Measurements from ENCODE around the gene CDH22.
A peak's percentile ranks its signal among the peaks of the same experiment; 100 is the strongest.

CDH22 gene, protein sequence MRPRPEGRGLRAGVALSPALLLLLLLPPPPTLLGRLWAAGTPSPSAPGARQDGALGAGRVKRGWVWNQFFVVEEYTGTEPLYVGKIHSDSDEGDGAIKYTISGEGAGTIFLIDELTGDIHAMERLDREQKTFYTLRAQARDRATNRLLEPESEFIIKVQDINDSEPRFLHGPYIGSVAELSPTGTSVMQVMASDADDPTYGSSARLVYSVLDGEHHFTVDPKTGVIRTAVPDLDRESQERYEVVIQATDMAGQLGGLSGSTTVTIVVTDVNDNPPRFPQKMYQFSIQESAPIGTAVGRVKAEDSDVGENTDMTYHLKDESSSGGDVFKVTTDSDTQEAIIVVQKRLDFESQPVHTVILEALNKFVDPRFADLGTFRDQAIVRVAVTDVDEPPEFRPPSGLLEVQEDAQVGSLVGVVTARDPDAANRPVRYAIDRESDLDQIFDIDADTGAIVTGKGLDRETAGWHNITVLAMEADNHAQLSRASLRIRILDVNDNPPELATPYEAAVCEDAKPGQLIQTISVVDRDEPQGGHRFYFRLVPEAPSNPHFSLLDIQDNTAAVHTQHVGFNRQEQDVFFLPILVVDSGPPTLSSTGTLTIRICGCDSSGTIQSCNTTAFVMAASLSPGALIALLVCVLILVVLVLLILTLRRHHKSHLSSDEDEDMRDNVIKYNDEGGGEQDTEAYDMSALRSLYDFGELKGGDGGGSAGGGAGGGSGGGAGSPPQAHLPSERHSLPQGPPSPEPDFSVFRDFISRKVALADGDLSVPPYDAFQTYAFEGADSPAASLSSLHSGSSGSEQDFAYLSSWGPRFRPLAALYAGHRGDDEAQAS

DNA sequence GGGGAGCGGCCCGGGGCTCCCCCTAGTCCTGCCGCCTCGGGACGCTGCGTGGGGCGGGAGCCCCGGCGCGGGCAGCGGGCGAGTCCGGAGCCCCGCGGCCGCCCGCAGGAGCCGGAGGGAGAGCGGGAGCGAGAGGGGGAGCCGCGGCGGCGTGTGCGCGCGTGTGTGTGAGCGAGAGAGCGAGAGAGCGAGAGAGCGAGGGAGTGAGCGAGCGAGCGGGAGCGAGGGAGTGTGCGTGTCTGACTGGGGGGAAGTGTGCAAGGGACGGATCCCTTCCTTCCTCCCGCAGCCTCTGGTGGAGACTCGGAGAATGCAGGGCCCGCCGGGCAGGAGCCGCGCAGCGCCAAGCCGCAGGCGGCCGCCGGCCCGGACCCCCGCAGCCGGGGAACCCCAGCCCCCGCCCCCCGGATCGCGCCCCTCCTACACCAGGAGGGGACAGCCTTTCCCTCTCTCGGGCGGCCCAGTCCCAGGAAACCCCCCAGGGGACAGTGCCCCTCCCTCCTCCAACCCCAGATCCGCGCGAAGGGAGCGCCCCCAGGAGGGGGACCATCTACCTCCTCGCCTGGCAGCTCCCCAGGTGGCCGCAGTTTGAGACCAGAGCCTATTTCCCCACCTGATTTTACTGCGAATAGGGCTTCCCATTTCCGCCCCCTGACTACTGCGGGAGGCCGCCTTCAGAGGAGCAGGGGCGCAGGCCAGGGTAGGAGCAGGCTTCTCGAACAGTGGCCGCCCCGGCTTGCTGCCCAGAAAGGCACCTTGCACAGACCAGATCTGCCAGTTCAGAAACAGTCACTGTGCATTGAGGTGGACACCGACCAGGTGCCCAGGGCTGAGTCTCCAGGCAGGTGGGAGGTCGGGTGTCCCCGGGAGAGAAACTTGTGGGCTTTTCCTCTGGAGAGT, at the start of gene CDH22:
TSS of gene CDH22 (minus strand) at position 241 of the 900 bp plus-strand sequence. CDS start 57,204 bp downstream, outside the sequence.
- DNase-seq: peak; percentile 48
- no peak for ATAC-seq

DNA sequence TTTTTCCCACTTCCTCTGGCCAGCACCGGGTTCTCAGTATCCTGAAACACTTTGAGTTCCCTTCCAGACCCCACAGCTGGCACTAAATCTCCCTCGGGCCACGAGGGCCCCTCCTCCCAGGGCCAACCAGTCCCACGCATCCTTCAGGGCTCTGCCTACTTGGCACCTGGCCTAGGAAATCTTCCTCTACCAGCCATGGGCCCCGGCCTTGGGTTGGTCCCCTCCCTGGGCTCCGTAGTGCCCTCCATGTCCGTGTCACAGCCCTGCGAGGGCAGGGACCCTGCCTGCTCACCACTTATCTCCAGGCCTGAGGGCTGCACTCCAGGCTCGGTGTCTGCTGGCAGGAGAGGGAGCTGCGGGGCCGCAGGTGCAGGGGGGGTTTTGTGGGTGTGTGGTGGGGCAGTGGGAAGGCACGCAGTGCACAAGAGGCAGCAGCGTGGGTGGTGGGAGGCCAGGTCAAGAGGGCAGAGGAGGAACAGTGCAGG, 48.8 kb upstream of the CDH22 start:
- no peak for ATAC-seq

DNA sequence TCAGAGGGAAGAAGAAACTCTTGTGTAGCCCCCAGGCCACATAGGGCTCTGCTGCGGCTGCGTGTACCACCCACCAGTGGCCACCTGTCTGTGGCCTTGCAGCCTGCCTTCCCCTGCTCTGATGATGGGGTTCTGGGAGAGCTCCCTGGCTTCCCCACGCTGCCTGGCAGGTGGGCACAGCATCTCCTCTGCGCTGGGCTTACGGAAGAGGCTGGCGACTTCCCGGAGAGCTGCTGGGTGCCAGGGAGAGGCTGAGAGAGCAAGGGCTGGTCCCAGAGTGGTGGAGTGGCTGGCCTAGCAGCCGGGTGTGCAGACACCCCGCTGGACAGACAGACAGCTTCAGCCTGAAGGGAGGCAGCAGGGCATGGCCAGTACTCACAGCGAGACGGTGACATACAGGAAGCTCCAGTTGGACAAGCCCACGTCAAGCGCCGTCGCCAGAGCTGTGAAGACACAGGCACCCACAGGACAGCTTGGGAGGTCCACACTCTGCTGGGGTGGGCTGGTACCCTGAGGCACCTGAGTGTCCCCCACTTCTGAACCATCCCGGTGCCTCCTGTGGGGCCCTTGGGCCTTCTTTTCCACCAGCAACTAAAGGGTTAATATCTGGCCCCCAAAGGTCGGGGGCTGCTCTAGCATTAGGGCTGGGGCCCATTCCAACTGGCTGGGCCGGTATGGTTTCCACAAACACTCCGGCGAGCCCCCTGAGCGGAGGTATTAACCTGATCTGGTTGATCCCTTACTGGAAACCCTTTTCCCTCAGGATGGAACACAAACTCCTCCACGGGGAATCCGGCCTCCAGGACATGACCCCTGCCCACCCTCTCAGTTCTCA, 48.1 kb upstream of the CDH22 start:
- ATAC-seq: no peak
- no peak for DNase-seq

More for the DNA sequence above, 48.8 kb upstream of the CDH22 start:
- peak; percentile 31 for DNase-seq

DNA sequence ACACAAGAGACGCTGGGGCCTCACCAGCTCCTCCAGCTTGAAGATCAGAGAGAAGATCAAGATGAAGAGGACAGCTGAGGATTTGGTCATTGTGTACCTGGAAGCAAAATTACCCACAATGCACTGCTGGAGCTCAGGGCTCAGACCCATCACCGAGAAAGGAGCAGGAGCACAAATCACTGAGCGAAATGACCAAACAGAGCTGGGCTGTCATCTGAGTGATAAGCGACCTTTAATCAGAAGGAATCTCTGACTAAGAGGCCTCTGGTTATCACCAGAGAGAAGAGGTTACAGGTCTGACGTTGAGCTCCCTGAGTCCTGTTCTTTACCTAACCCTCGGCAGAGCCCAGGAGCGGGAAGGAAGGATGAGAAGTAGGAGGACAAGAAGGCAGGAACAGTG, 47.5 kb upstream of the CDH22 start:
- peak; percentile 34 for ATAC-seq
- DNase-seq: no peak

DNA sequence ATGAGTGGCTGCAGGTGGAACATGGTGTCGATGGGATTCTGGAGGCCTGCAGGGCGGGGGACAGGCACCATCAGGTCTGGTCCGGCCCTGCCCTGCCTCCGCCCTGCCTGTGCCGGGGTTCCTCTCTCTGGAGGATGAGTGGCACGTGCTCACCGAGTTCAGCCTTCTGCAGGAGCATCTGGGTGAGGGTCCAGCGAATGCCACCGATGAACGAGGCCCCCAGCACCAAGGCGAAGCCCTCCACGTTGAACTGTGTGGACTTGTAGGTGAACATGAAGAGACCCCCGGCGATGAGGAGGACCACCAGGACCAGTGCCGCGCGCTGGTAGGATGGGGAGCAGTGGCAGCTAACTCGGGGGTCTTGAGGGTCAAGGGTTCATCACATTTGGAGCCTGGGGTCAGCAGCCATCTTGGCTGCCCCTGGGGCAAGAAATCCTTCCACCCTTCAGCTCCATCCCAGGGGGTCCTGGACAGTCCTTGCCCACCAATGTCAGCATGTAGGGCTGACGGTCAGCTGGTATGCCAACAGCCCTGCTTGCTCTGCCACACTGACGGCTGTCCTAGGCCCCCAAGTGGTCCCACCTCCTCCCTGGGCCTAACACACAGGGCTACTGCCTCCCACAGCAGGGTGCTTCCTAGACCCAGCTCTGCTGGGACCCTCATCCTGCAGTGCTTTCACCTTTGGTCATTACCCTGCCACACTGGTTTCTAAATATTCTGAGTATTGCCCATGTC, 46.8 kb upstream of the CDH22 start:
- no peak for ATAC-seq

DNA sequence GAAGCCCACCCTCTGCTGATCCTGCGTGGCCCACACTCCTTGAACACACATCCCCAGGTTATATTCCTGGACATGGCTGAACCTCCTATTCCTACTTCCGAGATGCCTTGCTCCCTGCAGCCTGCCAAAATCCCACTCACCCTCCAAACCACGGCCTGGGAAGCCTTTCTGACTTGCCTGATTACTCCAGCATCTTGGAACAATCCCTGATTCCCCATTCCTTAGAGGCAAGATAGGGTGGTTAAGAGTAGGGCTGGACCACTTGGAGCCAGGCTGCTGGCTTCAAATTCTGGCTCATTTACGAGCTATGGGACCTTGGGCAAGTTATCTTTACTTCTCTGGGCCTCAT, 45.9 kb upstream of the CDH22 start:
- DNase-seq (no peak), ATAC-seq (no peak)

More for the DNA sequence above, 46.8 kb upstream of the CDH22 start:
- DNase-seq: no peak

DNA sequence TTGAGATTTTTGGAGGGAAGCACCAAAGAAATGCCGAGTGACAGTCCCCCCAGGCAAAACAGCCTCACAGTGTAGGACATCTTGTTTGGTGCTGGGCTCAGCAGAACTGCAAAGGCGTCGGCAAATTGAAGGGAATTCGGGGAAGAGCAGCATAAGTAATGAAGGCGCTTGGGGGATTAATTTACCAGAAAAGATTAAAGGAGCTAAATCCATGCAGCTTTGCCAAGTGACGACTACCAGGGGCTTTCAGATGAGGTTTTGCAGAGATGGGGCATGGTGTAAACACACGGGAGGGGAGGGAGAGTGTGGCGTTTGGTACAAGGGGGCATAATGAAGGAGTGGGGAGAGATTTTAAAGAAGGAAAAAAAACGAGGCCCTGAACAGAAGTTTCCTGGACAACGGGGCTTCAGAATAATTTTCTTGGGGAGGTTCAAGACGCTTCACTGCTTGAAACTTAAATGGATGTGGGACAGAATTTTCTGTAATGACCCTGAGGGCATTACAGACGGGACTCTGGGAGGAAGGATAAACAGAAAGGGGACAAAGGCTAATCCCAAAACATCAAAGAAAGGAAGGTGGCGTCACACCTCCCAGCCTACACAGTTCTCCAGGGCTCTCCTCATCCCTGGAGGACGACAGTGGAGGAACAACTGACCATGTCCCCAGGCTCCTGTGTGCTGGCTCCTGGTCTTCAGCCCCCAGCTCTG, 45.4 kb upstream of the CDH22 start:
- no peak for DNase-seq
- no peak for ATAC-seq

DNA sequence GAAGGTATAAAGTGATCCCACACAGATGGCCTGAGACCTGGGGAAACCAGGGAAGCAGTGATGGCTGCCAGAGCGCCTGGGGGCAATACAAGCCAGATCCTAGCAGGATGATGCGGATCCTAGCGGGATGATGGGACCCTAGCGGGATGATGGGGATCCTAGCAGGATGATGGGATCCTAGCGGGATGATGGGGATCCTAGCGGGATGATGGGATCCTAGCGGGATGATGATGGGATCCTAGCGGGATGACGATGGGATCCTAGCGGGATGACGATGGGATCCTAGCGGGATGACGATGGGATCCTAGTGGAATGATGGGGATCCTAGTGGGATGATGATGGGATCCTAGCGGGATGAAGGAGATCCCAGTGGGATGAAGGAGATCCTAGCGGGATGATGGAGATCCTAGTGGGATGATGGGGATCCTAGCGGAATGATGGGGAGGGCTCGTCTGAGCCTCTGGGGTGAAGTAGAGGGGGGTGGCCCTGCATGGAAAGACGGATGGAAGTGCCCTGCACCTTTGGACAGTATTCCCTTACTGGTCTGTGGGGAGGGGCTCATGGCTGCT, 44.2 kb upstream of the CDH22 start:
- ATAC-seq (no peak), DNase-seq (no peak)

DNA sequence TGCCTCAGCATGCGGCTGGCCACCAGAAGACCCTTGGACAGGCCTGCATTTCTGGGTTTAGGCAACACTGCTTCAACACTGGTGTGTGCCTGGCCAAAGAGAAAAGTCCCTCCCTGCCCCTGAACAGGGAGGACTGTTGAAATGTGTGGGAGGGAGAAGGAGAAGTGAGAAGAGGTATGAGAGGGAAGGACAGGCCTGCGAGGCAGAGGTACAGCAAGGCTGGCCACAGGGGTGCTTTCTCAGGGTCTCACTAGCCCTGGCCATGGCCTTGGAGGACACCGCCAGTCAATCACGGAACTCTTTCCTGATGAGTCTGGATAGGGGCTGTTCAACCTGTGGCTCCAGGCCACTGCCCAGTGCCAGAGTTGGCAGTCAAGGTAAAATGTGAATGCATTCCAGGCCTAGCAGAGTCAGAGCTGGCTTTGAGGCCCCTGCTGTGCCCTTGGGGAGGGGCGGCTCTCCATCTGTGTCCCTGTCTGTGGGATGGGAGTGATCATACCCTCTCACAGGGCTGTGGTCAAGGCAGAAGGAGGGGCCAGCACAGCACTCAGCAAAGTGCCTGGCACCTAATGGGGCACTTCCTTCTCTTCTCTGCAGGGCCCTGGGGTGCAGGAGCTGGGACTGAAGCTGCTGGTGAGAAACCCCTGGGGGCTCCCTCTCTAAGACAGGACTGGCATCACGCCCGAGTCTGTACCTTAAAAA, 43.2 kb upstream of the CDH22 start:
- DNase-seq (no peak), ATAC-seq (no peak)

DNA sequence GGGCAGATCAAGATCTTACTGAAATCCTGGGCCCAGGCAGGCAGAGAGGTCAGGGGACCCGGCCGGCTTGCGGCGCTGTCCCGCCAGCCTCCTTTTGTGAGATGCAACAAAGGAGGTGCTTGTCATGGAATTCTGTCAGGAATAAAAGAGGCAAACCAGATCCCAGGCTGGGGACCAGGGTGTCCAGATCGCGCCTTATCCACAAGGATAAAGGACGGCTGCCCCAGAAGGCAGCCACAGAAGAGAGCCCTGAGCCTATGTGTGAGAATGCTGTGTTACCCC, 42.6 kb upstream of the CDH22 start:
- ATAC-seq: no peak
- DNase-seq: no peak

DNA sequence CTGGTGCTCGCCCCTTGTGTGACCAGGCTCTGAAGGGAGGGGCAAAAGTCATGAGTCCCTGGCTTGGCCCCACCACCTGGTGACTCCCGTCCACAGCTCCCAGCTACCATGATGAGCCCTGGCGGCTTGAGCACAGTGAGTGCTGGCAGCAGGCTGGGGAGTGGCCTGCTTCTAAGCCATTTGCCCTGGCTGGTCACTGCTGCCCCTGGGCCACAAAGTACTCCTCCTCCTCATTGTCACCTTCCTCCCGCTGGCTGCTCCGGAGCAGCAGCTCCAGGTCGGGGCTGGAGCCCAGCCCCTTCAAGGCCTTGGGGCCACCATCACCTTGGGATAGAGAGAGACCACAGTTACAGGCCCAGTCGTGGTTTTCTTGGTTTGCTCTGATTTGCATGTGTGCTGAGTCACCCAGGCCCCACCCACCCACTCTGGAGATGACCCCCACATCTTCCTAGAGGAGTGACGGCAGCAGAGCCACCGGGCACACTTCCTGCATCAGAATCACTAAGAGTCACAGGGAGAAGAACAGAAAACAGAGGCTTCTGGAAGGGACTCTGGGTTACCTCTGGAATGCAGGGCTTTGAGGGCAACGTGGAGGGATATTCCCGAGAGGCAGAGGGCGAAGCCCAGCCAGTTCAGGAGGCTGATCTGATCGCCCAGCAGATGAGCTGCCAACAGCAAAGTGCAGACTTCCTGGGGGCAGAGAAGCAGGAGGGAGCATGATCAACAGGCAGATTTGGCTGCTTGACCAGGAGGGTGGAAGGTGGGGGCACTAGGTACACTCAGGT, 42.1 kb upstream of the CDH22 start:
- ATAC-seq (peak; percentile 48), DNase-seq (no peak)

DNA sequence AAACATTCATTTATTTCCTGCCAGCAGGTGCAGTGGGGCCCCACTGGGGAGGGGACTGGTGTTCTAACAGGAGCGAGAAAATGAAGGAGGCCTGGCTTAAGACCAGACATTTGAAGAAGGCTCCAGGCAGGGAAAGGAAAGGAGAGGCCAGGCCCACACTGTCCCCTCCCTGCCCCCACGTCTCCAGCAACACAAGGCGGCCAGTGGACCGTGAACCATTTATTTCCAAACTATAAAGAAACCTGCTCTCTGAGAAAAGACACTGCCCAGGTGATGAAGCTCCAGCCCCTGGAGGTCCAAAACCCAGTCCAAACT, 41.4 kb upstream of the CDH22 start:
- ATAC-seq: no peak

DNA sequence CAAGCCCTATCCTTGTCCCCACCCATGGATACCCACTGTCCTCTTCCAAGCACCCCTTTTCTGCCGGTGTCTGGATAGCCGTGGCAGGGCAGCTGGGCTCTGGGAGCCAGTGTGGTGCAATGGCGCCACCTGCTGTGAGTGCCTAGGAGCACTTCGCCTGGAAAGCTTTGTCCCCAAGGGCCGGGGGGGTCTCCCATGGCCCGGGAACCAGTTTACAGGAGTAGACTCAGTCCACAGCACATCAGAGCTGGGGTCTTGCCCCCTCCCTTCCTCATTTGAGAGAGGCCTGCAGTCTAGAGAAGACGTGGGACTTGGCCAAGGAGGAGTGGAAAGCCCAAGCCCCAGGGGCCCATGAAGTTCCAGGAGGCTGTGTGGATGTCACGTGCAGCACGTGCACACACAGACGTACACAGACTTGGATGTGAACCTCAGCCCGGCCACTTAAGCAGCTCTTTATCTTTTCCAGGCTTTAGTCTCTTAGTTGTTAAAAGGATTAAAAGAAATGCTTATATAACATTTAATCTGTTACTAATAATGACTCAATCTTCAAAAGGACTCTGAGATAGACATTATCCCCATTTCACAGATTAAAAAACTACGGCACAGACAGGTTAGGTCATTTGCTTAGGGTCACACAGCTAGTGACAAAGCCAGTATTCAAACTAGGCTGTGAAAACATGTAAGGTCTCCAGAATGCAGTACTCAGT, 40.9 kb upstream of the CDH22 start:
- peak; percentile 30 for ATAC-seq
- DNase-seq: peak; percentile 68

More for the DNA sequence above, 41.4 kb upstream of the CDH22 start:
- DNase-seq: no peak

DNA sequence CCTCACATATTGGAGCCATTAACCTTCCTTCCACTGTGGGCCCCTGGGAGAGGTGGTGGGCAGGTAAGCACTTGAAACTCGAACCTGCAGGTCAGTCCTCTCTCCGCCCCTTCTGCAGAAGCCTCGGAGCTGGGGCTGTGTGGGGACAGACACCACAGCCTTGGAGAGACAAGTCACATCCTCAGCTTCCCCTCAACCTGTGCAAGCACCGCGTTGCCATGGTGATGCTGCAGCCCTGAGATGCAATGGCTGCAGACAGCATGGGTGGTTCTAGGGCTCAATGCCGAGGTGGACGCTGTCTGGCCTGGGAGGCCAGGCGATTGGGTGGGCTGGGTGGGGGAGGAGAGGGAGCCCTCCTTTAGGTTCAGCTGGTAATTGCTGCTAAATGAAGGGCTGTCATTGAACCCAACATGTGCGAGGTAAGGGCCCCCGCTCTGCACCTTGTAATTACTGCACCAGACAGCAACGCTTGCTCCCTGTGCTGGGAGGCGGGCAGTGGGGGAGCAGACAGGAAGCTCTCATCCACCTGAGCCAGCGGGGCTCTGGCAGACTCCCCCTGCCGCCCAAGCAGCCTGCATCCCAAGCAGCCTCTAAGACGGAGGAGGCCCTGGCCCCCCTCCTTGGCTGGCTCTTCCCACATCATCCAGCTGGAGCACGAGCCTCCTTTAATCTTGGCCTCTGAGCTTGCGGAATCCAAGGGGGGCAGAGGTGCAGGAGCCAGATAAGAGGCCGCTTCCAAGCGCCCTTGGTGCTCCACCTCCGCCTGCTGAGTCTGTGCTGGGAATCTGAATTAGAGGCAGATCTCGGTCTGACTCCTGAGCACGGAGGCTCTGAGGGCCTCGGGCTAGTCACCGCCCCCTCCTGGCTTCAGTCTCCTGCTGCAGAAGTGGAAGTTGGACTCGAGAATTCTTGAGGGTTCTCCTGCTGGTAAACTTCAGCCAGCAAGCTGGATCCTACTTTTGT, 39.8 kb upstream of the CDH22 start:
- ATAC-seq (no peak), DNase-seq (no peak)

DNA sequence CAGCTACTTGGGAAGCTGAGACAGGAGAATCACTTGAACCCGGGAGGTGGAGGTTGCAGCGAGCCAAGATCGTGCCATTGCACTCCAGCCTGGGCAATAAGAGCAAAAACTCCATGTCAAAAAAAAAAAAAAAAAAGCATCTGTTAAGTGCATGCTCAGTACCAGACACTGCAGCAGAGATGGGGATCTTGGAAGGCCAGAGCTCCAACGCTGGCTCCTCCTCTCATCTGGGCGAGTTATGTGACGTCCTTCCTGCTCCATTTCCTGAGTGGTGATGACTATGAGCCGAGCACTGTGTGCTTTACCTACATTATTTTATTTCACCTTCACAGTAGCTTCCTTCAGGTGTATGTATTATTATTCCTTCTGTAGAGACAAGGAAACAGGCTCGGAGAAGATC, 38.5 kb upstream of the CDH22 start:
- DNase-seq: no peak
- no peak for ATAC-seq

DNA sequence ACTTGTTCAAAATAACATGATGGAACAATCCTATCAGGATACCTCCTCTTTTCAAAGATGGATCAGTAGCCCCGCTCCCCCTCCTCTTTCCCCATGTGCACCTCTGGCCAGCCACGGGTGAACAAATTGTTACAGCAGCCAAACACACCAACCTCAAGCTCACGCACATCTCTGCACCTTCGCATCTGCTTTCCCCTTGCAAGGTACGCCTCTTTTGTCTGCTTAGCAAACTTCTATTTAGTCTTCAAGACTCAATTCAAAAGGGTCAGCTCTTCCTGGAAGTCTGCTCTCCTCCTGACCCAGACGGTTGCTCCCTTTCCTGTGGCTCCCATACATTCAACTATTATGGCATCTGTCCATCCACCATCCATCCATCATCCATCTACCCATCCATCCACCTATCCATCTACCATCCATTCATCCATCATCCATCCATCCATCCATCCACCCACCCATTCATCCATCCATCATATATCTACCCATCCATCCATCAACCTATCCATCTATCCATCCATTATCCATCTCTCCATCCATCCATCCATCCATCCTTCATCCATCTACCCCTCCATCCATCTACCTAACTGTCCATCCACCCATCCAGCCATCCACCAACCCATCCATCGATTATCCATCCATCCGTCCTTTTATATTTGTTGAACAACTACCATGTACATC, 36.3 kb upstream of the CDH22 start:
- ATAC-seq (no peak), DNase-seq (no peak)
